K562 (cell line): Measurements from ENCODE around the gene KMT2A. TPM values are rescaled to one million over a fixed set of nuclear protein-coding genes. Genes with fewer than 3 reads are reported as not detected.

Source experiments
- ATAC-seq: fragments of 200-7000 bp; cut with Tn5 transposase; 3 replicates; pipeline ENCODE4 v1.9.1; 2020; ENCODE audit warnings: moderate library complexity
- BruUV-seq: library from RNA; stranded (reverse); fragments of 400-500 nt; replicated peaks from 2 replicates; lab custom pipeline; 2021; lab: Mats Ljungman, UMichigan
- CTCF ChIA-PET: fragments of 300-600 bp; formaldehyde crosslinking; extraction: SDS; loops from one replicate; lab custom pipeline; 2021; ENCODE audit warnings: low intra/inter-chr PET ratio; lab: Yijun Ruan, JAX
- POLR2A ChIA-PET: fragments of 300-600, 350-650 bp; sonication (Branson Sonifier 250); formaldehyde crosslinking; extraction: SDS; loops from one replicate; lab custom pipeline; 2021; ENCODE audit warnings: antibody characterized with exemption, inconsistent platforms; lab: Yijun Ruan, JAX
- DNase-seq, 4 experiments: peaks; one replicate each; pipeline versions ENCODE4 v3.0.0 to v3.0.0-alpha.2; 2011 to 2018; ENCODE audit warnings: low spot score in 3 of 4, mixed read lengths in 3 of 4; ENCODE audit errors: extremely low read depth in 1 of 4
- FAIRE-seq: peaks from 2 replicates; lab custom pipeline; 2011; peaks lifted over from hg19 to GRCh38; lab: Jason Lieb, UNC
- H2AFZ ChIP-seq: 2 replicates; pipeline ENCODE4 v1.6.0; 2011; ENCODE audit warnings: low read depth, low read length, control low read depth, inconsistent platforms
- H3K27ac ChIP-seq: fragments of 200-600 bp; 3 replicates; pipeline ENCODE4 v1.8.0; 2011; ENCODE audit warnings: low read depth, mild to moderate bottlenecking, control low read depth, inconsistent platforms, low read length, moderate library complexity, mixed read lengths; ENCODE audit errors: extremely low read depth
- H3K27me3 ChIP-seq, 2 experiments: fragments of 300-600 bp in 1 of 2; 2 replicates in 1 of 2; 3 replicates in 1 of 2; pipeline versions ENCODE4 v1.6.0 to v1.8.0; 2011; ENCODE audit warnings: inconsistent platforms in 2 of 2, low read length in 2 of 2, mild to moderate bottlenecking in 1 of 2, mixed read lengths in 1 of 2, moderate library complexity in 1 of 2; ENCODE audit not compliant: control insufficient read depth in 2 of 2, insufficient read depth in 2 of 2
- H3K36me3 ChIP-seq: fragments of 300-600 bp; 3 replicates; pipeline ENCODE4 v1.8.0; 2011; ENCODE audit warnings: mild to moderate bottlenecking, low read length, inconsistent platforms; ENCODE audit not compliant: control insufficient read depth, insufficient read depth
- H3K4me1 ChIP-seq, 2 experiments: fragments of 200-600 bp in 1 of 2; replicated peaks in 1 of 2; 2 replicates in 1 of 2; 3 replicates in 1 of 2; pipeline versions ENCODE4 v1.5.1 to v1.8.0; 2011; ENCODE audit warnings: inconsistent platforms in 2 of 2, low read length in 2 of 2, mild to moderate bottlenecking in 1 of 2, mixed read lengths in 1 of 2, moderate library complexity in 1 of 2; ENCODE audit not compliant: control insufficient read depth in 2 of 2, insufficient read depth in 2 of 2
- H3K4me2 ChIP-seq: 2 replicates; pipeline ENCODE4 v1.6.1; 2011; ENCODE audit warnings: low read length, control low read depth, inconsistent platforms, mixed read lengths; ENCODE audit not compliant: insufficient read depth
- H3K4me3 ChIP-seq: fragments of 200-600 bp; sonication (generic), shearing (Covaris generic); 2 replicates; pipeline ENCODE4 v1.5.1; 2016; ENCODE audit warnings: control low read depth, inconsistent platforms
- H3K79me2 ChIP-seq: fragments of 200-600 bp; 3 replicates; pipeline ENCODE4 v1.8.0; 2011; ENCODE audit warnings: low read length, inconsistent platforms; ENCODE audit not compliant: control insufficient read depth, insufficient read depth
- H3K9ac ChIP-seq, 2 experiments: 2 replicates each; pipeline versions ENCODE4 v1.6.0 to v1.6.1; 2011; ENCODE audit warnings: low read depth in 2 of 2, low read length in 2 of 2, control low read depth in 1 of 2, inconsistent platforms in 1 of 2, mild to moderate bottlenecking in 1 of 2, mixed read lengths in 1 of 2; ENCODE audit not compliant: insufficient read depth in 1 of 2
- H3K9me1 ChIP-seq: one replicate; pipeline ENCODE4 v1.6.0; 2011; ENCODE audit warnings: inconsistent platforms, mild to moderate bottlenecking, low read length, moderate library complexity; ENCODE audit not compliant: control insufficient read depth, insufficient read depth
- H3K9me3 ChIP-seq: replicated peaks from 2 replicates; pipeline ENCODE4 v1.5.1; 2011; ENCODE audit warnings: low read depth, low read length, inconsistent platforms; ENCODE audit not compliant: control insufficient read depth, insufficient read depth
- H4K20me1 ChIP-seq: replicated peaks from 2 replicates; pipeline ENCODE4 v1.6.1; 2011; ENCODE audit warnings: low read length, inconsistent platforms, mixed read lengths; ENCODE audit not compliant: control insufficient read depth, insufficient read depth
- NFYB ChIP-seq: IDR thresholded peaks from 2 replicates; pipeline ENCODE4 v1.6.1; 2011; ENCODE audit warnings: mild to moderate bottlenecking, moderate library complexity; ENCODE audit not compliant: insufficient read length; ENCODE audit errors: extremely low read depth
- TRIM24 ChIP-seq, 2 experiments: fragments of 450-650 bp; IDR thresholded peaks; 2 replicates each; pipeline ENCODE4 v1.6.1; 2016
- ZBTB33 ChIP-seq: sonication (generic); formaldehyde crosslinking; IDR thresholded peaks from 2 replicates; pipeline ENCODE4 v1.8.1; 2023; ENCODE audit warnings: mild to moderate bottlenecking, missing genetic modification reagents
- ZNF121 ChIP-seq: sonication (generic); formaldehyde crosslinking; conservative IDR thresholded peaks from 2 replicates; pipeline ENCODE4 v1.8.0; 2022; ENCODE audit warnings: missing genetic modification reagents
- ZNF174 ChIP-seq: fragments of 250-450 bp; sonication (Bioruptor Pico); IDR thresholded peaks from 2 replicates; pipeline ENCODE4 v1.4.0; 2020; ENCODE audit warnings: mild to moderate bottlenecking
- WGBS: fragments of 100-300 bp; shearing (Covaris generic); methylation state at CpG from one replicate; pipeline ENCODE4 v1.1.6; 2016; ENCODE audit warnings: low coverage, mixed read lengths; ENCODE audit not compliant: insufficient coverage; ENCODE audit errors: missing lambda C conversion rate; 5-methylcytosine and 5-hydroxymethylcytosine counted together
- in situ Hi-C: fragments of 300-500 bp; cut with MboI; formaldehyde crosslinking; loops from 4 replicates; pipeline ENCODE4 v1.15.0; 2018; ENCODE audit warnings: inconsistent platforms, mixed read lengths
- intact Hi-C: fragments of 100-400 bp; cut with micrococcal nuclease; formaldehyde crosslinking; loops from 2 replicates; pipeline ENCODE4 v1.14.2; 2022
- polyA plus RNA-seq, 8 experiments: library from polyadenylated mRNA; depleted of rRNA in 4 of 8; stranded (reverse) in 5 of 8; unstranded in 3 of 8; fragments of >200 nt; fragmentation: Nextera tagmentation in 2 of 8; fragmentation: Illumina TruSeq in 1 of 8; extraction: Ambion mirVana in 2 of 8; extraction: Trizol in 1 of 8; gene quantifications; 2 replicates each; pipeline versions ENCODE4 v1.2.1 to v1.2.3, GENCODE V29; 2011 to 2014; ENCODE audit warnings: inconsistent platforms in 1 of 8, missing spikeins in 1 of 8
- total RNA-seq, 7 experiments: library from RNA; depleted of rRNA in 6 of 7; stranded (reverse); fragments of >200 nt in 6 of 7; fragmentation: Illumina TruSeq in 2 of 7; extraction: Trizol in 2 of 7; gene quantifications; 2 replicates each; pipeline versions ENCODE4 v1.2.1 to v1.2.3, GENCODE V29; 2011 to 2021; ENCODE audit warnings: low replicate concordance in 1 of 7

KMT2A gene
- total and polyA plus RNA-seq, 9 of the 15 experiments (the other 6 are each of a cell fraction or from before 2014, with no cell fraction given) = 9.6 to 59.9 (median 32.6) TPM

GRCh38 chr11:118574636-118575035 lies 138.3 kb downstream of the KMT2A start:
- ATAC-seq (no peak), DNase-seq (no peak), FAIRE-seq (no peak)
- Histone ChIP-seq H3K9me1 (no peaks in the 10 kb centered on the region), H3K79me2 (peaks cover 67% of the 10 kb centered on the region), H3K4me3 (no peak overlapping the region), H3K36me3 (peaks cover 24% of the 10 kb centered on the region), H2AFZ (no peak overlapping the region), H4K20me1 (peaks cover 22% of the 10 kb centered on the region), H3K9me3 (no peaks in the 10 kb centered on the region), H3K4me2 (no peak overlapping the region), H3K27ac (no peak overlapping the region), H3K9ac (no peak overlapping the region), H3K4me1 (peaks cover 4 to 10% of the 10 kb centered on the region in 2 experiments), H3K27me3 (no peaks in the 10 kb centered on the region)
- CTCF ChIA-PET = no interaction called here
- in situ Hi-C loops (no loop called here), intact Hi-C loops (no loop called here)
- peak; percentile 54 for TF ChIP-seq ZNF121
- TF ChIP-seq NFYB = no peak
- no peak for TF ChIP-seq ZNF174 (CRISPR knock-in tag)
- no peak for TF ChIP-seq TRIM24 (IDR thresholded peaks at IDR 0.05)
- peak; percentile 33; the same call in 1 of the 2 replicates for TF ChIP-seq ZBTB33 (CRISPR knock-in tag)
- WGBS = 91% methylated on average over 7 of the region's 7 CpGs
- no TSS peak for BruUV-seq
- POLR2A ChIA-PET = interaction anchor here (1.0 kb wide), 1 partner anchor 9 kb away, joined by 6 read pairs; no protein-coding TSS in a partner anchor

Other genes starting within 250 kb of the KMT2A start
Only the 7 nearest of the 14 such genes appear.
- gene CD3D, start 93.8 kb upstream of the KMT2A start, total RNA-seq (2014; rRNA removed) = 40.7 and 42.4 TPM in 2 replicates
- gene CD3D, start 93.8 kb upstream of the KMT2A start, total RNA-seq (2014; rRNA removed; fragmentation: Illumina TruSeq; extraction: Trizol) = 52.4 and 54.8 TPM in 2 replicates
- 35.6 and 41.7 TPM in 2 replicates for gene CD3D, start 93.8 kb upstream of the KMT2A start, total RNA-seq (2015; rRNA removed; fragmentation: Illumina TruSeq; extraction: Trizol)
- 34.9 and 36.2 TPM in 2 replicates for gene CD3D, start 93.8 kb upstream of the KMT2A start, total RNA-seq (2021)
- gene CD3D, start 93.8 kb upstream of the KMT2A start, polyA plus RNA-seq (2011; rRNA removed) = 238 and 241 TPM in 2 replicates
- gene CD3D, start 93.8 kb upstream of the KMT2A start, polyA plus RNA-seq (2014; fragmentation: Illumina TruSeq; extraction: Trizol) = 67.1 and 75.5 TPM in 2 replicates
- gene CD3D, start 93.8 kb upstream of the KMT2A start, polyA plus RNA-seq (2014; fragmentation: Nextera tagmentation; extraction: Ambion mirVana) = 100 to 1,000 TPM; 139 to 145 TPM
- 69.6 and 76.7 TPM in 2 replicates for gene CD3D, start 93.8 kb upstream of the KMT2A start, polyA plus RNA-seq (2014; rRNA removed)
- gene CD3G, start 92.1 kb upstream of the KMT2A start, total RNA-seq (2014; rRNA removed) = 0.36 and 0.37 TPM in 2 replicates
- 0.19 and 0.47 TPM in 2 replicates for gene CD3G, start 92.1 kb upstream of the KMT2A start, total RNA-seq (2014; rRNA removed; fragmentation: Illumina TruSeq; extraction: Trizol)
- gene CD3G, start 92.1 kb upstream of the KMT2A start, total RNA-seq (2015; rRNA removed; fragmentation: Illumina TruSeq; extraction: Trizol) = 0.47 and 0.49 TPM in 2 replicates
- 0.55 and 0.60 TPM in 2 replicates for gene CD3G, start 92.1 kb upstream of the KMT2A start, total RNA-seq (2021)
- gene CD3G, start 92.1 kb upstream of the KMT2A start, polyA plus RNA-seq (2011; rRNA removed) = 1.6 and 1.7 TPM in 2 replicates
- 0.30 and 0.79 TPM in 2 replicates for gene CD3G, start 92.1 kb upstream of the KMT2A start, polyA plus RNA-seq (2014; fragmentation: Illumina TruSeq; extraction: Trizol)
- gene CD3G, start 92.1 kb upstream of the KMT2A start, polyA plus RNA-seq (2014; fragmentation: Nextera tagmentation; extraction: Ambion mirVana) = under 1 TPM; 0.60 to 0.83 TPM
- gene CD3G, start 92.1 kb upstream of the KMT2A start, polyA plus RNA-seq (2014; rRNA removed) = 0.24 and 0.33 TPM in 2 replicates
- gene UBE4A, start 76.9 kb upstream of the KMT2A start, total RNA-seq (2014; rRNA removed) = 26.8 and 32.4 TPM in 2 replicates
- 44.8 and 50.6 TPM in 2 replicates for gene UBE4A, start 76.9 kb upstream of the KMT2A start, total RNA-seq (2014; rRNA removed; fragmentation: Illumina TruSeq; extraction: Trizol)
- gene UBE4A, start 76.9 kb upstream of the KMT2A start, total RNA-seq (2015; rRNA removed; fragmentation: Illumina TruSeq; extraction: Trizol) = 41.8 and 45.2 TPM in 2 replicates
- 33.6 and 37.0 TPM in 2 replicates for gene UBE4A, start 76.9 kb upstream of the KMT2A start, total RNA-seq (2021)
- 22.9 and 23.9 TPM in 2 replicates for gene UBE4A, start 76.9 kb upstream of the KMT2A start, polyA plus RNA-seq (2011; rRNA removed)
- 29.2 and 32.8 TPM in 2 replicates for gene UBE4A, start 76.9 kb upstream of the KMT2A start, polyA plus RNA-seq (2014; fragmentation: Illumina TruSeq; extraction: Trizol)
- 10 to 100 TPM; 13.5 to 17.1 TPM for gene UBE4A, start 76.9 kb upstream of the KMT2A start, polyA plus RNA-seq (2014; fragmentation: Nextera tagmentation; extraction: Ambion mirVana)
- gene UBE4A, start 76.9 kb upstream of the KMT2A start, polyA plus RNA-seq (2014; rRNA removed) = 17.8 and 18.0 TPM in 2 replicates
- 294 and 333 TPM in 2 replicates for gene ATP5MG, start 34.9 kb upstream of the KMT2A start, total RNA-seq (2014; rRNA removed)
- gene ATP5MG, start 34.9 kb upstream of the KMT2A start, total RNA-seq (2014; rRNA removed; fragmentation: Illumina TruSeq; extraction: Trizol) = 422 and 434 TPM in 2 replicates
- gene ATP5MG, start 34.9 kb upstream of the KMT2A start, total RNA-seq (2015; rRNA removed; fragmentation: Illumina TruSeq; extraction: Trizol) = 366 and 426 TPM in 2 replicates
- 390 and 391 TPM in 2 replicates for gene ATP5MG, start 34.9 kb upstream of the KMT2A start, total RNA-seq (2021)
- gene ATP5MG, start 34.9 kb upstream of the KMT2A start, polyA plus RNA-seq (2011; rRNA removed) = 609 and 759 TPM in 2 replicates
- 301 and 302 TPM in 2 replicates for gene ATP5MG, start 34.9 kb upstream of the KMT2A start, polyA plus RNA-seq (2014; fragmentation: Illumina TruSeq; extraction: Trizol)
- 1,000 to 10,000 TPM; 1,842 to 2,138 TPM for gene ATP5MG, start 34.9 kb upstream of the KMT2A start, polyA plus RNA-seq (2014; fragmentation: Nextera tagmentation; extraction: Ambion mirVana)
- gene ATP5MG, start 34.9 kb upstream of the KMT2A start, polyA plus RNA-seq (2014; rRNA removed) = 512 and 785 TPM in 2 replicates
- gene TTC36, start 91.0 kb downstream of the KMT2A start, total RNA-seq (2014; rRNA removed) = 0.78 TPM in 1 of 2 replicates, not detected in the other
- gene TTC36, start 91.0 kb downstream of the KMT2A start, total RNA-seq (2014; rRNA removed; fragmentation: Illumina TruSeq; extraction: Trizol) = not detected in 2 replicates
- not detected in 2 replicates for gene TTC36, start 91.0 kb downstream of the KMT2A start, total RNA-seq (2015; rRNA removed; fragmentation: Illumina TruSeq; extraction: Trizol)
- 0.22 and 0.36 TPM in 2 replicates for gene TTC36, start 91.0 kb downstream of the KMT2A start, total RNA-seq (2021)
- not detected in 2 replicates for gene TTC36, start 91.0 kb downstream of the KMT2A start, polyA plus RNA-seq (2011; rRNA removed)
- gene TTC36, start 91.0 kb downstream of the KMT2A start, polyA plus RNA-seq (2014; fragmentation: Illumina TruSeq; extraction: Trizol) = not detected in 2 replicates
- gene TTC36, start 91.0 kb downstream of the KMT2A start, polyA plus RNA-seq (2014; fragmentation: Nextera tagmentation; extraction: Ambion mirVana) = not detected
- 0.23 and 0.59 TPM in 2 replicates for gene TTC36, start 91.0 kb downstream of the KMT2A start, polyA plus RNA-seq (2014; rRNA removed)
- 1.5 and 2.1 TPM in 2 replicates for gene TMEM25, start 94.7 kb downstream of the KMT2A start, total RNA-seq (2014; rRNA removed)
- 0.77 and 1.2 TPM in 2 replicates for gene TMEM25, start 94.7 kb downstream of the KMT2A start, total RNA-seq (2014; rRNA removed; fragmentation: Illumina TruSeq; extraction: Trizol)
- gene TMEM25, start 94.7 kb downstream of the KMT2A start, total RNA-seq (2015; rRNA removed; fragmentation: Illumina TruSeq; extraction: Trizol) = 1.8 and 2.0 TPM in 2 replicates
- gene TMEM25, start 94.7 kb downstream of the KMT2A start, total RNA-seq (2021) = 3.2 TPM in 2 replicates
- gene TMEM25, start 94.7 kb downstream of the KMT2A start, polyA plus RNA-seq (2011; rRNA removed) = 2.2 and 7.1 TPM in 2 replicates
- gene TMEM25, start 94.7 kb downstream of the KMT2A start, polyA plus RNA-seq (2014; fragmentation: Illumina TruSeq; extraction: Trizol) = 2.7 and 3.4 TPM in 2 replicates
- under 1 TPM; 0.34 to 0.49 TPM for gene TMEM25, start 94.7 kb downstream of the KMT2A start, polyA plus RNA-seq (2014; fragmentation: Nextera tagmentation; extraction: Ambion mirVana)
- gene TMEM25, start 94.7 kb downstream of the KMT2A start, polyA plus RNA-seq (2014; rRNA removed) = 3.8 and 4.3 TPM in 2 replicates
- gene IFT46, start 129.4 kb downstream of the KMT2A start, total RNA-seq (2014; rRNA removed) = 11.8 and 12.0 TPM in 2 replicates
- gene IFT46, start 129.4 kb downstream of the KMT2A start, total RNA-seq (2014; rRNA removed; fragmentation: Illumina TruSeq; extraction: Trizol) = 14.3 and 15.2 TPM in 2 replicates
- 15.2 and 16.6 TPM in 2 replicates for gene IFT46, start 129.4 kb downstream of the KMT2A start, total RNA-seq (2015; rRNA removed; fragmentation: Illumina TruSeq; extraction: Trizol)
- gene IFT46, start 129.4 kb downstream of the KMT2A start, total RNA-seq (2021) = 9.9 and 10.1 TPM in 2 replicates
- 16.8 and 30.4 TPM in 2 replicates for gene IFT46, start 129.4 kb downstream of the KMT2A start, polyA plus RNA-seq (2011; rRNA removed)
- gene IFT46, start 129.4 kb downstream of the KMT2A start, polyA plus RNA-seq (2014; fragmentation: Illumina TruSeq; extraction: Trizol) = 15.9 and 18.9 TPM in 2 replicates
- gene IFT46, start 129.4 kb downstream of the KMT2A start, polyA plus RNA-seq (2014; fragmentation: Nextera tagmentation; extraction: Ambion mirVana) = 10 to 100 TPM; 24.2 to 29.5 TPM
- 14.3 and 14.8 TPM in 2 replicates for gene IFT46, start 129.4 kb downstream of the KMT2A start, polyA plus RNA-seq (2014; rRNA removed)